NK-92 treated with Interleukin-12 subunit alpha and Interleukin-12 subunit beta, amount 100 ng/mL, for 24 hours (cell line): ENCODE results near the gene VWA3B.

ENCODE experiments used
- DNase-seq: peaks from one replicate; lab custom pipeline; 2025; lab: John Stamatoyannopoulos, UW

VWA3B gene

DNA sequence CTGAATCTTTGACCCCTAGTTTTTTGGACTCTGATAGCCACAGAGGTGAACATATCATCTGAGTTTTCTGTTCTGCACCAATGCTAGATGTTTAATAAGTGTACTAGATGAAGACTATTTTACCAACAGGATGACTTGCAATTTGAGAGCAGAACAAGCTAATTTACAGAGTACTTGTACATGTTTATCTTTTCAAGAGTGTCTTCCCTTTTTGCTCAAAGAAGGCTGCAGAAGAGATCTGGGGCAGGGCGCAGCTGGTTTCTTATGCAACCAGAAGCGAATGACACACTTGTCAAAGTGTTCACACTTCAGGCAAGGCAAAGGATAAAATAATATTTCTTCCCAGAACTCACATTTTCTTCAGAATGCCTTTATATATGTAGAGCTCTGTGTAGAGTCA is 86.0 kb downstream of the VWA3B start:
- DNase-seq, result no peak

DNA sequence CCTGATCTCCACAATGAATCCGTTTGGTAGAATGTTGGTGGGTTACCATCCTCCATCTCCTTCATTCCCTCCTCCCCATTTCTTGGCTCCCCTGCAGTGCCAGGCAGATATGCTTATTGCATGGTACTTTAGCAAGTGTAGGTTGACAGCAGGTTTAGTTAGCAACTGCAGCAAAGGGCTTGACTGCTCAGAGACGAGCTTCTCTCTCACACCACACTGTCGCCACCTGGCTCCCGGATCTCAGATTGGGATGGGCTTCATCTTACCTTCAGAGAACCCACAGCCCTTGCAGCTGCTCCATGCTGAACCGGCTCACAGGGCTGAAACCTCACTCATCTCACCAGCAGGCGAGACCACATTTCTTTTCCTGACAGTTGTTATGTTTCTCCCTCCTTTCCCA is 88.8 kb downstream of the VWA3B start:
- DNase-seq, result no peak

DNA sequence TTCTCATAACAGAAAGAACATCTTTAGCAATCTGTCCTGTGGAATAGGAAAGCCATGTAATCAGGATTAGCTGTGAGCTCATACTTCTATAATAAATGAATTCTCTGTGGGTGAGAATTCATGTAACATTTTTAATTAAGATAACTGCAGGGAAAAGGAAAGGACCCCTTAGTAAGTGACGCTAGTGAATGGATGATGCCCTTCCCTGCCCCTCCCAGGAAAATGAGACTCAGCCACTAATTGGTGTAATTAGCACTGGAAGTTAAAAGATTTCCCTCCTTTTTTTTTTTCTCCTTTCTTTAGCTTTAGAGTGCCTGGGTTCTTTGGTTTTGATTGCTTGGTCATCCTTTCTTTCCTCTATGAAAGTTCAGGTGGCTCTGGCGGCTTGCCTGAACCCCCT is 90.3 kb downstream of the VWA3B start:
- DNase-seq, result no peak

DNA sequence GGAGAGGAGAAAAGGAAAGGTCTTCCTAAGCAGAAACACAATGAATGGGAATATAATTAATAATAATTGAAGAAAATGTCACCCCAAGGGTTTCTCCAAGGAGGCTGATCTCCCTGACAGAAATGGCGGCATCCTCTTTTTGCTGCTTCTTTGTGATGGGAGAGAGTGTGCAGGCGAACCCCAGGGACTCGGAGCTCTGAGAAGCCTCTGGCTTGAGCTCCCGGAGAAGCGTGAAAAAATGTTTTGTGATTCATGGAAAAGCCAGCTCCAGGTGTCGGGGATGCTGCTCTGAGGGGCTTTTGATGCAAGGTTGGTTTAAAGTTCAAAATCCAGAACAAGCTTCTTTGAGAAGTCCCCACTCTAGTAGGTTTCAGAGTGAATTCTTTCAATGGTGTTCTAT is 91.0 kb downstream of the VWA3B start:
- DNase-seq, result no peak

DNA sequence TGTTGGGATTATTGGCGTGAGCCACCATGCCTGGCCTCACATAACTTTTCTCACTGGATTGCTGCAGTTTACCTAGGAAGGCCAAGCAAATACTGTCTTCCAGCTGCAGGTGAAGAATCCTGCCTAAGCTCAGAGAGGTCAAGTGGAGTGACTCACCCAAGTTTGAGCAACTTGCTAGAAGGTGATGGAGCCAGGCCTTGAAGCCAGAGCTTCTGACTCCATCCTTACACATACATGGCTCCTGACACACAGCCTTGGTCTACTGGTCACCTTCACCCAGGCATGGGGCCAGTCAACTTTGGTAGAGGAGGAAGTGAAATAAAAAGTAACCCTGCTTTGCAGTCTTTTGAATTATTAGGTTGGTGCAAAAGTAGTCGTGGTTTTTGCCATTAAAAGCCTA is 93.5 kb downstream of the VWA3B start:
- no peak for DNase-seq

DNA sequence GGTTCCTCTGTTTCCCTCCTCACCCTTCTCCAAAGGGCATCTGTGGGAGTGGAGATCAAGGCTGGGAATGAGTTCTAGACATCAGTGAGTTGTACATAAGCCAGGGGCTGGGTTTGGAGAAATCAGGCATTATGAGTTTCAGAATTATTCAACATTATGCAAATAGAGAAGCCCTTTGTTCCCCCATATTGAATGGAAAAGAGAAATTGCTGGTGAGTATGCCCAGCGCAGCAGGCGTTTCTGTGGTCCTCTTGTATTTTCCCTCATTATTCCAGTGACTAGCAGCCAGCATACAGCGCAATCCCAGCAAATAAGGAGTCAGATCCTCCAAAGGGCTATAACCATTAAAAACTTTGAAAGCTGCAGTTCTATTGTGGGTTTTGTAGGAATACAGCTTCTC is 94.4 kb downstream of the VWA3B start:
- no peak for DNase-seq

DNA sequence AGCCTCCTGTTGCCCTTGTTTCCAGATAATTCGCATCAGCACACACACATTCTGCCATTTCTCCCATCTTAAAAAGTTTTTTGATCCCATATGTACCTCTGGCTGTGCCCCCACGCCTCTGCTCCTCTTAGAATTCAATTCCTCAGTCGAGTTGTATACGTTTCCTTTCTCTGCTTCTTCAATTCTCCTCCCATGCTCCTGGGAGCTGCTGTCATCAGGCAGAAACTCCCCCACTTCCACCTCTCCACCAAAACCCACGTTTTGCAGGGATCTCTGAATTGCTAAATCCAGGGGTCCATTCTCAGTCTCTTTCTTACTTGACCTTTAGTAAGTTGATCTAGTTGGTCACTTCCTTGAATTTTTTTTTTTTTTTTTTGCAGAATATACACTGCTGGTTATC is 98.8 kb downstream of the VWA3B start:
- no peak for DNase-seq

DNA sequence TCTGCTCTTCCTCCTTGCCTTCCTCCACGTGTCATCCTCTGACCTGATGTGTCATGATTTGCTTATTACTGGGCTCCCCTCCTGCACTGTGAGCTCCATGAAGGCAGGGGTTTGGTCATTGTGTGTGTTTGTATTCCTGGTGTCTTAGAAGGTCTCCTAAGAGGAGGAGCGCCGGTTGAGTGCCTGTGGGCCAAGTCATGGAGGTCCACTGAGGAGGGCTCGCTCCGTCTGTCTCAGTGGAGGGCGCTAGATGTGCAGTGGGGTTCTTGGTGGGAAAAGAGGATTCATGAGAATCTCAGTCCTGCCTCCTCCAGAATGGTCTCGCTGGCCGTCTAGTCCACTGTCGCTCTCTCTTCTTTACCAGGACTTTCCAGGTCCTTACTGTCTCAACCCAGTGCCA is 100.2 kb downstream of the VWA3B start:
- no peak for DNase-seq

DNA sequence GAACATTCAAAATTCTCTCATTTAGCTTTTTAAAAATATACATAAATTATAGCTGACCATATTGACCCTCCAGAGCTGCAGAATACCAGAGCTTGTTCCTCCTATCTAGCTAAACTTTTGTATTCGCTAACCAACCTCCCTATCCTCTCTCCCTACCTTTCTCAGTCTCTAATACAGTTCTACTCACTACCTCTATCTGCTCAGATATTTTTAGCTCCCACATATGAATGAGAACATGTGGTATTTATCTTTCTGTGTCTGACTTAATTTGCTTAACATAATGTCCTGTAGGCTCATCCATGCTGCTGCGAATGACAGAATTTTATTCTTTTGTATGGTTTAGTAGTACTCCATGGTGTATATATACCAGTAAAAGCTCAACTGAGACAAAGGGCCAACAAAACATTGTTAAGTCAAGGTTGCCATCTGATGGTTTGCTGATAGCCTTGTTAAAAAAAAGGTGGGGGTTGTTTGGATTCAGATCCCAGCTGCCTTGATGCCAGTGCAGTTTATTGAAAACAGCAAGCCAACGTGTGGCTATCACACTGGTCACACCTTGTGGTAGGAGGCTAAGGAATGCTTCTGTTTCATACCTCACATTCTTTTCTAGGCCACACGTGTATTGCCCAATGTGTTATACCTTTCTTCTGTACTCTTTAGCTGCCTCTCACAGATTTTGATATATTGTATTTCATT is 101.5 kb downstream of the VWA3B start:
- DNase-seq, result no peak

DNA sequence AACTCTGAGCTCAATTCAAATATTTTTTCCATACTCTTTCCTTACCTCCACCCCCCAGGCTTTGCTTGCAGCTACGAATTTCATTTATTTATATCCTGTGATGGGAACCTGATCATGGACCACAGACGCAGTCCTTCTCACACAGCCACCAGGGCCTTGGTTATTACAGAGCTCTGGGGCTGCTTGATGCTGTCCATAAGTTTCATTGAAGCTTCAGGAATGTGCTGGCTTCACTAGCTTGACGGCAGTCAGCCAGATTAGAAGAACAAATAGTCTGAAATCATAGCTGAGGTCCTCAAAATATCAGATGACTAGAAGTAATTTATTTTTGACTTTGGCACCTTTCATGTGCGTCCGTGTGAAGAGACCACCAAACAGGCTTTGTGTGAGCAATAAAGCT is 104.9 kb downstream of the VWA3B start:
- no peak for DNase-seq

DNA sequence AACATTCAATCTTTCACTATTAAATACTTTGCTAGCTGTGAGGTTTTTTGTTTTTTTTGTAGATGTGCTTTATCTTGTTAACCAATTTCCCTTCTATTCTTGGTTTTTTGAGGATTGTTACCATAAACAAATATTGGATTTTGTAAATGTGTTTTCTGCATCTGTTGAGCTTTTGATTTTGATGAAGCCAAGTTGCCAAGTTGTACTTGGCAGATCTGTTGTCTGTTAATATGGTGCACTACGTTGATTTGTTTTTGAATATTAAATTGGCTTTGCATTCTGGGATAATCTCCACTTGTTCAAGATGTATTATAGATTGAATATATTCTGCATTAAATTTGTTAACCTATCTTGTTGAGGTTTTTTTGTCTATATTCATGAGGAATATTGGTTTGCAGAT is 114.6 kb downstream of the VWA3B start:
- no peak for DNase-seq

DNA sequence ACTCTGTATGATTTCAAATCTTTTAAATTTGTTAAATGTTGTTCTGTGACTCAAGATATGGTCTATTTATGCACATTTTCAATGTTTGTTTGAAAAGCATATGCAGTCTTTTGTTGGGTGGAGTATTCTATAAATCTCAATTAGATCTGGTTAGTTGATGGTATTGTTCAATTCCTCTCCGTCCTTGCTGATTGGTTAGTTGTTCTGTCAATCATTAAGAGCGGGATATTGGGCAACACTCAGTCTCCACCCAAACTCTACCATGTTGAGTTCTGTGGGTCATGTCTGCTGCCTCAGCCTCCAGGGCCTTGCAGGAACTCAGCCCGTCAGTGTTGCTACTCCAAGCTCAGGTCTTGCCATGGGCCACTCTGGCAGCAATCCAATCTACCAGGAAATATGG is 118.9 kb downstream of the VWA3B start:
- DNase-seq, result no peak

DNA sequence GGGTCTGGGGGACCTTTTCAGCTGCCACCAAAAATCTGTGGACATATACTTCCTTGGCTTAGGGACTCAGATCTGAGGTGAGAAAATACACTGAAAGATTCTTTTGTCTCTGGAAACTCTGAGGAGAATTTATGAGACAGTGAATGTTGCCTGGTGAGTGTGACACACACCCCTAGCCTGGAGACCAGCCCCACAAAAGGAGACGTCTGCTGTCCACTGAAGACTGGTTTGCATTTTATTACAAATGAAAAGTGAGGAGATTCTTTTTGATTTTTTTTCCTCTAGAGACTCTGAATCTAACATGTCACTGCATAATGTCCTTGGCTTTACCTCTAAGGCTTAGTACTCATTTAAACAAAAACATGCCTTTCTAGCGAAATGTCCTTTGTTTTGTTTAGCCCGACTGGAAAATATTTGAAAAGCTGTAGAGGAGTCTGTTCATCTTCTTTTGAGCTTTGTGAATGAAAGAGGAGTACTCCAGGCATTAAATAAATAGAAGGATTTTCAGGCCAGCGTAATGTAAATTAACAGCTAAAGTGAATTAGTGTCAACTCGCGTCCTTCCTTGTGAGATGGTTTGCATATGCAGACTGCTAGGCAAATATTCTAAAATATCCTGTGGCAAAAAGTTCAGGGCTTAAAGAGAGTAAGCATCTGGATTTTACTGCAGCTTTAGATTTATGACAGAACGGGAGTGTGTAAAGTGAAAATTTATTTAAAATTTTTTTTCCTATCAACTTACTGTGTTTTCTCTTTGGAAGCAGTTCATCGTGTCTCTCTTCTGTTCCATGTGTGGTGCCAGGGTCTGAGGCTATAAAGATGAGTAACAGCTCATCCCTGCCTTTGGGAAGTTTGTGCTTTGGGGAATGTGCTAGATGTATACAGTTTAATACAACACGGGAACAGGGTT is 125.4 kb downstream of the VWA3B start:
- DNase-seq, result no peak

DNA sequence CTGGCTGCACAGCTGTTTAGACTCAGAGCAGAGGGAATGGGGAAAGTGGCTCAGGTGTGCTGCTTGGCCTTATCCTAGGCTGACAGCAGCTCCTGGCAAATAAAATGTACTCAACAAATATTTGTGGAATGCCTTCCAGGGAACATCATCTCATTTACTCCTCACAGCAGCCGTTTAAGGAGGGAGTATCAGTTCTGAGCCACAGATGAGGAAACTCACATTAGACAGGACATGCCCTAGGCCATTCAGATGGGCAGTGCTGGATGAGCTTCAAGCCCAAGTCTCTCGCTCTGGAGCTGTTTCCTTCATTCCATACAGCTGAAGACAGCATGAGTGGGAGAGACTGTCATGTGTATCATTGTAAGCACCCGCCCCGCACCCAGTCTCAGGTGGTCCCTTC is 129.6 kb downstream of the VWA3B start:
- DNase-seq, result no peak

DNA sequence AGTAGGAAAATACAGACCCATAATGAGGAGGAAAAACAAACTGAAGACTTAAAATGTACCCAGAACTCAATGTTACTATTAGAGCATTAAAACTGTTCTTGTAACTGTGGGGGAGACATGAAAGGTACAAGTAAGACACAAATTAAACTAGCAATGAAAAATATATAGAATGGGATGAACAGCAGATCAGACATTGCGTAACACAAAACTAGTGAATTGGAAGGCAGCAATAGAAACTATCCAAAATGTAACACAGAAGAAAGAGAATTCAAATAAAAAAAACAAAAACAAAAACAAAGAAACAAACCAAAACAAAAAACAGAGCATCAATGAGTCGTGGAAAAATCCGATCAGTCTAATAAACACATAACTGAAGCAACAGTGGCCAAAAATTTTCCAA is 132.2 kb downstream of the VWA3B start:
- no peak for DNase-seq

DNA sequence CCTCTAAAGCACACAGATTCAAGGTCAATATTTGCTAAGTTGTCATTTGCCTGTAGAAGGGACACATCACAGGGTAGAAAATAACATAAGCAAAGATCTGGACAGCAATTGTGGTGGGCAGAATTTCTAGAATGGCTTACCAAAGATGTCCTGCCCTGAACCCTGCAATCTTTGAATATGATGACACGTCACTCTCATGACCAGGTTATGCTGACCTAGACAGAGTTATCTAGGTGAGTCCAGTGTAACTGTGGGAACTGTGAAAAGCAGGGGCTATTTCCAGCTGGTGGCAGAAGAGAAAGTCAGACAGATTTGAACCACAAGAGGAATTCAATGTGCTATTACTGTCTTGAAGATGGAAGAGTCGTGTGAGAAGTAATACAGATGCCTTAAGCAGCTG is 147.0 kb downstream of the VWA3B start:
- no peak for DNase-seq

DNA sequence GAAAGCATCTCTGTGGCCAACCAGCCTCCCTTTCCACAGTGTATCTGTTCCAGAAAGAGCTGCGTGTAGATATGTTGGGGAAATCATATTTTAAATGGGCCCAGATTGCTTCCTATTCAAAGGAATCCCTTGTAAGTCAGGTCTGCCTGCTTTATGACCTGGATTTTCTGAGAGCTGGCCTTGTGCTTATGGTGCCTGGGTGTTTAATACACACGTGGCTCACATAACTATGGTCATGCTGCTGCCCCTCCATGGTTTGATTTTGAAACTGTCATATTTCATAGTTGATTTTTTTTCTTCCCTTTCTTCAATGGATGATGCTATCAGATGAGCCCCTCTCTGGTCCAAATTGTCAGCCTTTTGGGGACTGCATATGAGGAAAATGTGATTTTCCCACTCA is 147.8 kb downstream of the VWA3B start:
- DNase-seq, result no peak

DNA sequence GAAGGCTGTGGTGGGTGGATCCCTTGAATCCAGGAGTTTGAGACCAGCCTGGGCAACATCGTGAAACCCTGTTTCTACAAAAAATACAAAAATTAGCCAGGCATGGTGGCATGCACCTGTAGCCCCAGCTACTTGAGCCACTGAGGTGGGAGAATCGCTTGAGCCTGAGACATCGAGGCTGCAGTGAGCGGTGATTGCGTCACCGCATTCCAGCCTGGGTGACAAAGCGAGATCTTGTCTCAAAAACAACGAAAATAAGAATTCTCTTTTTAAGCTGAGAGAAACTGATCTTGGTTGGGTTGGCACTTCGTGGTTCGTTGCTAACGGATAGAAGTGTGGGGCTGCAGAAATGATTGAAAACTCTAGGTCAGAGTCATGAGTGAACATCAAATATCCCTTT is 150.0 kb downstream of the VWA3B start:
- no peak for DNase-seq

DNA sequence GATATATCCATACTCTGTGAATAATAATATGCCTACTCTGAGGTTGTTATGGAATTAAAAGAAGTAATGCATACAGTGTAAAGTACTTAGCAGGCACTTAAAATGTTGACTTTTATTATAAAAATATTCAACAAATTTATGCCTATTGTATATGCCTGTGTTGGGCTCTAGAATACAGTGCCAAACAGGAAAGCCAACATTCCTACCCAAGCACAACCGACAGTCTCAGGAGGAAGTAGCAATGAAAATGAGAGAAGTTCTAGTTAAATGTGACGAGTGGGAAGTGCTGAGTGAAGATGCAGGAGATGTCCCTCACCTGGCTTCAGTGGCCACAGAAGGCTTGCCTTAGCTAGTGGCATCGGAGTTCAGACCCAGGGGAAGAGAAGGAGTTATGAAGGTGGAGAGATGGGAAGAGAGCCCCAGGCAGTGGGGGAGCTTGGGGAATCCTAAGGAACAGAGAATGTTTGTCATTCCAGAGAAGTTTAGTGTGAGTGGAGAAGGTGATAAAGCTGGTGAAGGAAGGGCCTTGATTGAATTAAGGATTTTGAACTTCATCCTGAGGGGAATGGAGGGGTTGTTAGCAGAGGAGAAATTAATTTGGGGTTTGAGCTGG is 153.9 kb downstream of the VWA3B start:
- DNase-seq, result no peak

DNA sequence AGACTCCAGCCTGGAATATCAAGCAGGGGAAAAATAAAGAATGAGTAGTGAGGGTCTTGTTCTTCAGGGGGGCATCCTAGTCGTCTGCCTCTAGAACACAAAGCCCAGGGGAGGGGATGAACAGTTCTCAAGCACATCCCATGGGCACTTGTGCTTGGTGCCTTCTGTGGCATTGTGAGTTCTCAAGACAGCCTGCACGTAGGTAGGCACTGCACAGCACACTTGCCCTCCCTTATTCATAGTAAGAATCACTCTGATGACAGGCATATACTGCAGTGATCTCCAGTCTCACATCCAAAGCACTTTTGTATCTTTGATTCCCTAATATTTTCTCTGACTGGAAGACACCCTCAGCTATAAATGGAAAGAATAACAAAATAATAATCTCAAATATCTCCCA is 154.6 kb downstream of the VWA3B start:
- no peak for DNase-seq

DNA sequence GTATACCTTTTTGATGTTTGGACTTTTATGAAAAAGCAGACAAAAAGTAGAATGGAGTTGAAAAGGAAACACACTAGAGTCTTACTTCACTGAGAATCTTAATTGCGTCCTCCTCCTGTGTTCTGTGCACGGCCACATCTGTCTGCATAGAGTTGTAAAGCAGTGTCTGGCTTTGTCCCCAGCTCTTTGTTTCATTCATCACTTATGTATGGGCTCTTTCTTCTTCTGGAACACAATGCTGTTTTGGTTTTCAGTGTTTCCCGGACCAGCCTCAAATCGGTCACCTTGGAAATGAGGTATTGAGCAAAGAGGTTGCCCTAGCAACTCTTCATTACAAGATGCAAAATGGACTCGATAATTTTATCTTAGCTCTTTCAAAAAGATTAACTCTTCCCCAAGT is 155.0 kb downstream of the VWA3B start:
- DNase-seq, result no peak

DNA sequence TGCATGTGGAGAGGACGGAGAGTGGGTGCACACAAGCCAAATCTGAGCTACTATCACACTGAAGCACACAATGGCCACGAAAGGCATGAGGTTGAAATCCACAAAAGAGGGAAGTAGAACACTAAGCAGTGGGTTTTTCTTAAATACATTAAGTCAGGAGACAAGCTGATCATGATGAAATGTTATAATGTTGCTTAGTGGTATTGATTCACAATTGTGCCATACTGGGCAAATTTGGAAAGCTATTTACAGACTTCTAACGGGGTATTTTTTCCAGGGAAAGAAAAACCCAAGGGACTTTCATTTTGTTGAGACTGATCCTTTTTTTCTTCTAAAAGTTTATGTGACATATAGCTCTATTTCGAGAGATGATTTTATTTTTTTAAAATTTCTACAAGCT is 158.5 kb downstream of the VWA3B start:
- DNase-seq, result no peak

DNA sequence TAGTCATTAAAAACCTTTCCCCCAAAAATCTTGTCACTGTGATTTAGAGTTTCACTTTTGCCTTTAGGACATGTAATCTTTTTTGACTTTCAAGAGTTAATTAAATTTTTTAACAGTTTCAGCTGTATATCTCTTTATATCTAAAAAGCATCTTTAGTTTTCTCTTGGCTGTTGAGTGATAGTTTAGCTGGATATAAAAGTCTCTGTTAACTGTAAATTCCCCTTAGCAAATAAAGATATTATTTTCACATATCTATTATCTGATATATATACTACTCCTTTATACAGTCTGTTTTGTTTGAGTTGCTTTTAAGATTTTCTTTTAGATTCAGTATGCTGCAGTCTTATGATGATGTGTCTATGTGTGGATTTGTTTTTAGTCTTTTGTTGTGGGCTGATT is 160.4 kb downstream of the VWA3B start:
- no peak for DNase-seq
